ENCODE data around the gene NPSR1. TPM values are rescaled to one million over a fixed set of nuclear protein-coding genes. Genes with fewer than 3 reads are reported as not detected.

The NPSR1 gene
- total RNA-seq, 1 donor from 2014 or later: not detected

GRCh38 chr7:34776748-34777358 lies 118.8 kb downstream of the NPSR1 start:
- Histone ChIP-seq H3K36me3 (ENCODE audit: insufficient read depth, low read length) (no peaks in the 10 kb centered on the region), H3K9ac (ENCODE audit: low read length) (no peak overlapping the region), H3K9me3 (ENCODE audit: insufficient read depth, low read depth, low read length) (no peaks in the 10 kb centered on the region), H4K20me1 (ENCODE audit: insufficient read depth, low read length) (no peaks in the 10 kb centered on the region), H2AFZ (ENCODE audit: low read depth, low read length) (no peak overlapping the region), H3K79me2 (ENCODE audit: insufficient read depth, low read length) (no peaks in the 10 kb centered on the region), H3K4me3 (ENCODE audit: insufficient read depth, low read depth, low read length) (no peak overlapping the region), H3K4me2 (ENCODE audit: low read length) (no peak overlapping the region), H3K27me3 (ENCODE audit: insufficient read depth, low read length) (no peaks in the 10 kb centered on the region), H3K4me1 (ENCODE audit: insufficient read depth, low read length) (no peaks in the 10 kb centered on the region), H3K27ac (ENCODE audit: low read depth, low read length) (no peak overlapping the region)
- peaks cover 3% of the 10 kb centered on the region for H3K9me3 Mint-ChIP-seq (ENCODE audit: unreplicated experiment)
- TF ChIP-seq CTCF (IDR thresholded peaks at IDR 0.05; ENCODE audit: insufficient read depth, low read depth, low read length): no peak
- no peak for TF ChIP-seq EZH2 (IDR thresholded peaks at IDR 0.05; ENCODE audit: insufficient read depth, low read length)
- H3K4me1 Mint-ChIP-seq (ENCODE audit: low read depth, unreplicated experiment): peaks cover 9% of the 10 kb centered on the region
- no peak overlapping the region for H3K27ac Mint-ChIP-seq (ENCODE audit: unreplicated experiment)
- FAIRE-seq (no peak), DNase-seq (ENCODE audit: low read depth) (no peak)
- peaks cover under 1% of the 10 kb centered on the region for H3K36me3 Mint-ChIP-seq (ENCODE audit: low read depth, unreplicated experiment)
- H3K27me3 Mint-ChIP-seq (ENCODE audit: low read depth, unreplicated experiment): no peaks in the 10 kb centered on the region
- no peak overlapping the region for H3K4me3 Mint-ChIP-seq (ENCODE audit: unreplicated experiment)

- Histone ChIP-seq H3K4me3 (ENCODE audit: insufficient read depth, low read depth, low read length) (no peak overlapping the region), H3K36me3 (ENCODE audit: insufficient read depth, low read length) (no peaks in the 10 kb centered on the region), H3K27ac (ENCODE audit: low read depth, low read length) (no peak overlapping the region), H2AFZ (ENCODE audit: low read depth, low read length) (no peak overlapping the region), H4K20me1 (ENCODE audit: insufficient read depth, low read length) (no peaks in the 10 kb centered on the region), H3K4me2 (ENCODE audit: low read length) (no peak overlapping the region), H3K79me2 (ENCODE audit: insufficient read depth, low read length) (no peaks in the 10 kb centered on the region), H3K27me3 (ENCODE audit: insufficient read depth, low read length) (no peaks in the 10 kb centered on the region), H3K9ac (ENCODE audit: low read length) (no peak overlapping the region), H3K4me1 (ENCODE audit: insufficient read depth, low read length) (no peaks in the 10 kb centered on the region), H3K9me3 (ENCODE audit: insufficient read depth, low read depth, low read length) (peaks cover 4% of the 10 kb centered on the region)
- DNase-seq (ENCODE audit: low read depth): no peak
- Mint-ChIP-seq H3K9me3 (ENCODE audit: unreplicated experiment) (peaks cover 18% of the 10 kb centered on the region), H3K4me3 (ENCODE audit: unreplicated experiment) (no peak overlapping the region), H3K27ac (ENCODE audit: unreplicated experiment) (no peak overlapping the region), H3K27me3 (ENCODE audit: low read depth, unreplicated experiment) (no peaks in the 10 kb centered on the region), H3K36me3 (ENCODE audit: low read depth, unreplicated experiment) (peaks cover 3% of the 10 kb centered on the region), H3K4me1 (ENCODE audit: low read depth, unreplicated experiment) (no peaks in the 10 kb centered on the region)
- TF ChIP-seq CTCF (IDR thresholded peaks at IDR 0.05; ENCODE audit: insufficient read depth, low read depth, low read length) (no peak), EZH2 (IDR thresholded peaks at IDR 0.05; ENCODE audit: insufficient read depth, low read length) (no peak)
- no peak for FAIRE-seq
Observed at GRCh38 chr7:34780546-34780945, 122.5 kb downstream of the NPSR1 start.

GRCh38 chr7:34787586-34787985 lies 129.6 kb downstream of the NPSR1 start:
- Mint-ChIP-seq H3K27ac (ENCODE audit: unreplicated experiment) (no peak overlapping the region), H3K4me3 (ENCODE audit: unreplicated experiment) (no peak overlapping the region), H3K27me3 (ENCODE audit: low read depth, unreplicated experiment) (no peaks in the 10 kb centered on the region), H3K4me1 (ENCODE audit: low read depth, unreplicated experiment) (no peaks in the 10 kb centered on the region), H3K9me3 (ENCODE audit: unreplicated experiment) (peaks cover 9% of the 10 kb centered on the region), H3K36me3 (ENCODE audit: low read depth, unreplicated experiment) (no peaks in the 10 kb centered on the region)
- no peak for TF ChIP-seq CTCF (IDR thresholded peaks at IDR 0.05; ENCODE audit: insufficient read depth, low read depth, low read length)
- TF ChIP-seq EZH2 (IDR thresholded peaks at IDR 0.05; ENCODE audit: insufficient read depth, low read length): no peak
- Histone ChIP-seq H3K4me1 (ENCODE audit: insufficient read depth, low read length) (no peaks in the 10 kb centered on the region), H3K79me2 (ENCODE audit: insufficient read depth, low read length) (no peaks in the 10 kb centered on the region), H3K9ac (ENCODE audit: low read length) (no peak overlapping the region), H4K20me1 (ENCODE audit: insufficient read depth, low read length) (no peaks in the 10 kb centered on the region), H3K9me3 (ENCODE audit: insufficient read depth, low read depth, low read length) (no peaks in the 10 kb centered on the region), H3K4me3 (ENCODE audit: insufficient read depth, low read depth, low read length) (no peak overlapping the region), H3K4me2 (ENCODE audit: low read length) (no peak overlapping the region), H2AFZ (ENCODE audit: low read depth, low read length) (no peak overlapping the region), H3K27ac (ENCODE audit: low read depth, low read length) (no peak overlapping the region), H3K36me3 (ENCODE audit: insufficient read depth, low read length) (no peaks in the 10 kb centered on the region), H3K27me3 (ENCODE audit: insufficient read depth, low read length) (no peaks in the 10 kb centered on the region)
- DNase-seq (ENCODE audit: low read depth): no peak
- no peak for FAIRE-seq

All from astrocyte (in vitro differentiated cells and primary cell).